ENCODE results near the gene GPR37L1. TPM values are rescaled to one million over a fixed set of nuclear protein-coding genes. Genes with fewer than 3 reads are reported as not detected.
A peak's percentile ranks its signal among the peaks of the same experiment; 100 is the strongest.

Gene GPR37L1
- total RNA-seq, 4 donors from 2014 or later, result 0.22 to 0.34 TPM; not detected in 2

DNA sequence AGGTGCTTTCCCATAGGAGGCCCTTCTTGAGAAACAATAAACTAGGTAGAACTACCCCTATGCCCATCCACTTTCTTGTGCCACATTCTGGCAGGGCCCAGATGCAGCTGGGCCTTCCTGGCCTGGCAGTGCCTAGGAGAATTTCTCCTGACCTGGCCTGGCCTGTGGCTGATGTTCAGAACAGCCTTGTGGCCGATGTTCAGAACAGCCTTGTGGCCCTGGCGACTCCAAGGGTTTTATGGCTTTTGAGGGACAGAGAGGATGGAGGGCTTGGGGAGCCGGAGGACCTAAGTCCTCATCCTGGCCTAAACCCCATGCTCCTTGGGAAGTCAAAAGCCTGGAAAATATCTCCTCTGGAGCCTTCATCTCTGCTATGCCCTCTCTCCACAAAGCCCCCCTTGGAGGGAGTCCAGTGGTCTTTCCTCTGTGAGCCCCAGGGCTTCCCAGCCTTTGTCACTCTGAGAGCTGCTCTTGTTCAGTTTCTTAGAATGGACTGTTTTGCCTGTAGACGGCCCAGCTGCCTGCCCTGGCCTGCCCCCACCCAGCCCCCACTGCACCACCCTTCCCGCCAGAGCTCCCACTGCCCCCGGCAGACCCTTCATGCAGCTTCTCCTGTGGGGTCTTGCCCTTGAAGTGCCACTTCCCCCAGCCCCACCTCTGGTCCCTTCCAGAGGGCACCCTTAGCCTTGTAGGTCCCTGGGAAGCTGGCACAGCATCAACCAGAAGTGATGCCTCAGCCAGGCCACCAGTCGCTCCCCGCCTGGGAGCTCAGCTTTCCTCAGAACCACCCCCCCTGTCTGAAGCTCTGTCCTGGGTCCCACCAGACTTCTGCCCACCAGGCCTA lies 7.0 kb downstream of the GPR37L1 start:
- DNase-seq, result no peak

DNA sequence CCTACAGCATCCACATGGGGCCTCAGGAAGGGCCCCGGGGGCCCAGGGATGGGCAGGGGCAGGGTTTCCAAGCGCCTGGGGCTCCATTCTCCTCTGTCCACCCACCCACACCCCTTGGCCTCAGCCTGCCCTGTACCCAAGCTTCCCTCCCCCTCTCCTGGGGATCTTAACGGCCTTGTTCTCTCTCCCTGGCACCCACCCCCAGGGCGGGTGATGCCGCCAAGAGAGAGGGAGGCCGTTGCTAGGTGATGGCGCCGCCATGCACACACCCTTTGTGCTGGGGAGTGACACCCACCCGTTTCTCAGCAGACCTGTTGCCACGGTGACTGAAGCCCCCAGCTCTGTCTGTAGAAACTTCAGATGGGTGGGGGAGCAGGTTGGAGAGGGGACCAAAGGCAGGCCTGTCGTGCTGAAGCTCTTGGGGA lies 7.6 kb downstream of the GPR37L1 start:
- H3K9me3 ChIP-seq, result no peaks in the 10 kb centered on the region
- 46 to 76% methylated on average over 10 to 11 of the region's 11 CpGs for WGBS, 2 donors
- H3K27ac ChIP-seq, result peak overlapping the region in 2 of 3 donors; percentile 81 to 96
- no peak overlapping the region for H3K4me3 ChIP-seq (replicated peaks in 1 of 3)
- no peaks in the 10 kb centered on the region for H3K27me3 ChIP-seq
- intact Hi-C loops (cut with DNase I), result no loop called here
- peaks cover 37 to 55% of the 10 kb centered on the region in 2 donors for H3K4me1 ChIP-seq
- H3K36me3 ChIP-seq, result peaks cover 8 to 16% of the 10 kb centered on the region in 2 donors
- TF ChIP-seq POLR2A (IDR thresholded peaks at IDR 0.05) (no peak), CTCF (IDR thresholded peaks at IDR 0.05) (no peak)
- DNase-seq, result peak in 1 of 2 donors; percentile 20

More for the DNA sequence above, 7.0 kb downstream of the GPR37L1 start:
- Histone ChIP-seq H3K9me3 (no peaks in the 10 kb centered on the region), H3K27ac (peak overlapping the region in 2 of 3 donors; percentile 81 to 96), H3K36me3 (peaks cover 8 to 16% of the 10 kb centered on the region in 2 donors), H3K4me1 (peaks cover 32 to 49% of the 10 kb centered on the region in 2 donors), H3K27me3 (no peaks in the 10 kb centered on the region), H3K4me3 (replicated peaks in 1 of 3) (no peak overlapping the region)
- intact Hi-C loops (cut with DNase I), result loop anchor here (5.0 kb wide), 1 partner anchor 127 kb away; no protein-coding TSS in a partner anchor
- 63 to 70% methylated on average over 6 to 8 of the region's 8 CpGs for WGBS, 2 donors
- TF ChIP-seq CTCF (IDR thresholded peaks at IDR 0.05), result no peak
- no peak for TF ChIP-seq POLR2A (IDR thresholded peaks at IDR 0.05)

DNA sequence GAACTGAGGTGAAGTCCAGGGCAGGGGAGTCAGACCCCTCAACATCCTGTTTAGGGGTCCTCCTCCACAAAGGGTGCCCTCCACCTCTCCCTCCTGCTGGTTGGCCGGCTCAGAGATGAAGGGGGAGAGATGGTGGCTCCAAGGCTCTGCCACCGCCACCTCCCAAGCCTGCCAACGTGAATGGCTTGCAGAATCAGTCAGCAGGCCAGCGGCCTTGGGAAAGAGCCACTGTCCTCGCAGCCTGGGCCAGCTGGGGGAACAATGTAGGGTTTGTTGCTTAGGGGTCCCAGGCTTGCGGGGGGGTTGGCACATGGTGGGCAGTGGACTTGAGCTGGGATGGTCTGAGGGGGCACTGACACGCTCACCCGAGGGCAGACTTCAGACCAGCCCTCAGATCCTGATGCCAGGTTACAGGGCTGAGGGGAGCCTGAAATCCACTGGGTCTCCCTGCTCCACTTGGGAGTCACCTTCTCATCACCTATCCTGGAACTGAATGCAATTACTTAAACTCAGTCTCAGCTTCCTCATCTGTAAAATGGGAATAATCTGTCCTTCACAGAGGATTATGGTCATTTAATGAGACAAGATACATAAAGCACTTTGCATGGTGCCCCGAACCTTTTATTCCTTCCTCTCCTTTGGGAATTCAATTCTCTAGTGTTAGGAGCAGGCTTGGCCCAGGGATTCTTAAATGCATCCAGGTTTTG lies 8.3 kb downstream of the GPR37L1 start:
- peaks cover 41 to 61% of the 10 kb centered on the region in 2 donors for H3K4me1 ChIP-seq
- intact Hi-C loops (cut with DNase I), result no loop called here
- peak overlapping the region; percentile 81 to 97 (median 96) for H3K27ac ChIP-seq
- H3K36me3 ChIP-seq, result peaks cover 8 to 16% of the 10 kb centered on the region in 2 donors
- no peaks in the 10 kb centered on the region for H3K27me3 ChIP-seq
- H3K4me3 ChIP-seq (replicated peaks in 1 of 3), result no peak overlapping the region
- no peaks in the 10 kb centered on the region for H3K9me3 ChIP-seq
- WGBS, 2 donors, result 75 to 81% methylated on average over 9 of the region's 9 CpGs
- DNase-seq, result no peak
- TF ChIP-seq CTCF (IDR thresholded peaks at IDR 0.05) (no peak), POLR2A (IDR thresholded peaks at IDR 0.05) (no peak)

GRCh38 chr1:202131956-202132821 lies 9.5 kb downstream of the GPR37L1 start:
- peak overlapping the region; percentile 81 to 97 (median 96) for H3K27ac ChIP-seq
- intact Hi-C loops (cut with DNase I), result no loop called here
- peaks cover 12 to 16% of the 10 kb centered on the region in 2 donors for H3K36me3 ChIP-seq
- no peaks in the 10 kb centered on the region for H3K9me3 ChIP-seq
- H3K4me3 ChIP-seq (replicated peaks in 1 of 3), result no peak overlapping the region
- WGBS, 2 donors, result 28 to 29% methylated on average over 12 of the region's 12 CpGs
- H3K27me3 ChIP-seq, result no peaks in the 10 kb centered on the region
- peak; percentile 89 to 92 for DNase-seq
- TF ChIP-seq CTCF (IDR thresholded peaks at IDR 0.05) (no peak), POLR2A (IDR thresholded peaks at IDR 0.05) (peak in 1 of 2 donors; percentile 35)
- peaks cover 41 to 61% of the 10 kb centered on the region in 2 donors for H3K4me1 ChIP-seq

All from thyroid gland (tissue), 4 donors.